Measurements from ENCODE around the gene PIGZ.

DNA sequence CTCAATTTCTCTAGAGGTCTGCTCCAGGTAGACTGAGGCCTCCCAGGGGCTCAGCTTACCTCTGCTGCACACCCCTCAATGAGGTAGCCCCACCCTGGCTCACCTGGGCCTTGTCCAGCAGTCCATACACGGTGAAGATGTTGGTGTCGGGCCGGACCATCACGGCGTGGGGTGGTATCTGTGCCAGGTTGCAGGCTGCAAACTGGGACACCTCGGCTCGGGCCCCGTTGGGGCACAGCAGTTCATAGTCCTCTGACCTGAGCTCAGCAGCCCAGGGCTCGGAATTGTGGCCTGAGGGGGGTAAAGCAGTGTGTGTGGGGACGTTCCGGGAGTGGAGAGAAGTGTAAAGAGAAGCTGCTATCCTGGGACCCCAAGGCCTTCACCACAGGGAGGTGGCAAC, 37.8 kb upstream of the PIGZ start:
- TF ChIP-seq POLR2A (IDR thresholded peaks at IDR 0.05) (no peak), POLR2AphosphoS5 (IDR thresholded peaks at IDR 0.05) (no peak)
- TF ChIP-seq, protein P1, sequence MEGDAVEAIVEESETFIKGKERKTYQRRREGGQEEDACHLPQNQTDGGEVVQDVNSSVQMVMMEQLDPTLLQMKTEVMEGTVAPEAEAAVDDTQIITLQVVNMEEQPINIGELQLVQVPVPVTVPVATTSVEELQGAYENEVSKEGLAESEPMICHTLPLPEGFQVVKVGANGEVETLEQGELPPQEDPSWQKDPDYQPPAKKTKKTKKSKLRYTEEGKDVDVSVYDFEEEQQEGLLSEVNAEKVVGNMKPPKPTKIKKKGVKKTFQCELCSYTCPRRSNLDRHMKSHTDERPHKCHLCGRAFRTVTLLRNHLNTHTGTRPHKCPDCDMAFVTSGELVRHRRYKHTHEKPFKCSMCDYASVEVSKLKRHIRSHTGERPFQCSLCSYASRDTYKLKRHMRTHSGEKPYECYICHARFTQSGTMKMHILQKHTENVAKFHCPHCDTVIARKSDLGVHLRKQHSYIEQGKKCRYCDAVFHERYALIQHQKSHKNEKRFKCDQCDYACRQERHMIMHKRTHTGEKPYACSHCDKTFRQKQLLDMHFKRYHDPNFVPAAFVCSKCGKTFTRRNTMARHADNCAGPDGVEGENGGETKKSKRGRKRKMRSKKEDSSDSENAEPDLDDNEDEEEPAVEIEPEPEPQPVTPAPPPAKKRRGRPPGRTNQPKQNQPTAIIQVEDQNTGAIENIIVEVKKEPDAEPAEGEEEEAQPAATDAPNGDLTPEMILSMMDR (IDR thresholded peaks at IDR 0.05) = no peak
